ENCODE data around the gene RBM33. TPM values are rescaled to one million over a fixed set of nuclear protein-coding genes. Genes with fewer than 3 reads are reported as not detected.

Gene RBM33
- total RNA-seq, 2 donors from 2014 or later: 34.2 to 41.5 TPM

- intact Hi-C loops (cut with DNase I): no loop called here
- ATAC-seq: no peak
- no peak for DNase-seq
Measured at GRCh38 chr7:155656891-155657290, 12.4 kb downstream of the RBM33 start.

- no peak for ATAC-seq
- intact Hi-C loops (cut with DNase I): no loop called here
- DNase-seq: no peak
Measured at GRCh38 chr7:155660059-155660757, 15.7 kb downstream of the RBM33 start.

- ATAC-seq: no peak
- DNase-seq: no peak
- intact Hi-C loops (cut with DNase I): no loop called here
Measured at GRCh38 chr7:155660758-155661093, 16.3 kb downstream of the RBM33 start.

GRCh38 chr7:155662343-155663043 lies 18.0 kb downstream of the RBM33 start:
- intact Hi-C loops (cut with DNase I): no loop called here
- no peak for ATAC-seq
- no peak for DNase-seq

- intact Hi-C loops (cut with DNase I): no loop called here
- DNase-seq (no peak), ATAC-seq (no peak)
Measured at GRCh38 chr7:155663937-155664336, 19.5 kb downstream of the RBM33 start.

- ATAC-seq (no peak), DNase-seq (no peak)
- intact Hi-C loops (cut with DNase I): no loop called here
Measured at GRCh38 chr7:155665079-155665956, 20.9 kb downstream of the RBM33 start.

GRCh38 chr7:155665957-155666287 lies 21.5 kb downstream of the RBM33 start:
- no peak for DNase-seq
- intact Hi-C loops (cut with DNase I): no loop called here
- ATAC-seq: peak in 1 of 2 donors; percentile 74

- DNase-seq: no peak
- intact Hi-C loops (cut with DNase I): no loop called here
- no peak for ATAC-seq
Measured at GRCh38 chr7:155667241-155667829, 22.9 kb downstream of the RBM33 start.

GRCh38 chr7:155669717-155670505 lies 25.4 kb downstream of the RBM33 start:
- ATAC-seq (peak in 1 of 2 donors; percentile 48), DNase-seq (peak; percentile 26)
- intact Hi-C loops (cut with DNase I): no loop called here

- no peak for DNase-seq
- intact Hi-C loops (cut with DNase I): no loop called here
- no peak for ATAC-seq
Measured at GRCh38 chr7:155670521-155670920, 26.1 kb downstream of the RBM33 start.

- intact Hi-C loops (cut with DNase I): no loop called here
- DNase-seq: no peak
- no peak for ATAC-seq
Measured at GRCh38 chr7:155674556-155674955, 30.1 kb downstream of the RBM33 start.

GRCh38 chr7:155676052-155676451 lies 31.6 kb downstream of the RBM33 start:
- intact Hi-C loops (cut with DNase I): no loop called here
- no peak for ATAC-seq
- no peak for DNase-seq

GRCh38 chr7:155677688-155678087 lies 33.2 kb downstream of the RBM33 start:
- ATAC-seq (no peak), DNase-seq (no peak)
- intact Hi-C loops (cut with DNase I): no loop called here

- intact Hi-C loops (cut with DNase I): no loop called here
- ATAC-seq (no peak), DNase-seq (no peak)
Measured at GRCh38 chr7:155680124-155680523, 35.7 kb downstream of the RBM33 start.

GRCh38 chr7:155680864-155681263 lies 36.4 kb downstream of the RBM33 start:
- no peak for ATAC-seq
- DNase-seq: no peak
- intact Hi-C loops (cut with DNase I): no loop called here

- no peak for ATAC-seq
- no peak for DNase-seq
- intact Hi-C loops (cut with DNase I): no loop called here
Measured at GRCh38 chr7:155681663-155682062, 37.2 kb downstream of the RBM33 start.

GRCh38 chr7:155682484-155682883 lies 38.0 kb downstream of the RBM33 start:
- ATAC-seq: peak in 1 of 2 donors; percentile 73
- intact Hi-C loops (cut with DNase I): no loop called here
- no peak for DNase-seq

- ATAC-seq (no peak), DNase-seq (no peak)
- intact Hi-C loops (cut with DNase I): no loop called here
Measured at GRCh38 chr7:155683098-155683497, 38.6 kb downstream of the RBM33 start.

- no peak for DNase-seq
- no peak for ATAC-seq
- intact Hi-C loops (cut with DNase I): no loop called here
Measured at GRCh38 chr7:155683714-155684113, 39.3 kb downstream of the RBM33 start.

Measured in left cardiac atrium (tissue), 4 donors.